DMS53 treated with DMSO at 0.1 percent for 48 hours (cell line): Measurements from ENCODE around the gene RIMOC1.
"Not testable (repeated sequence)": the region's sequence is repeated elsewhere in the genome, so short reads cannot be mapped to it uniquely, and the experiment has no call there.

Experiments
- DNase-seq: peaks from one replicate; lab custom pipeline; 2025; ENCODE audit not compliant: unreplicated experiment; lab: John Stamatoyannopoulos, UW

The RIMOC1 gene

GRCh38 chr5:41885286-41885685 lies 18.9 kb upstream of the RIMOC1 start:
- DNase-seq = no peak

GRCh38 chr5:41891066-41891707 lies 13.0 kb upstream of the RIMOC1 start:
- DNase-seq = no peak

- DNase-seq = no peak
These were observed 12.1 kb upstream of the RIMOC1 start for GRCh38 chr5:41892031-41892430.

- no peak for DNase-seq
These were observed 10.9 kb upstream of the RIMOC1 start for GRCh38 chr5:41893074-41893851.

- no peak for DNase-seq
These were observed 7.9 kb upstream of the RIMOC1 start for GRCh38 chr5:41896230-41896629.

- no peak for DNase-seq
These were observed 707 bp upstream of the RIMOC1 start for GRCh38 chr5:41903382-41903891.

- DNase-seq = no peak
These were observed 2.0 kb downstream of the RIMOC1 start for GRCh38 chr5:41906151-41906550.

- no peak for DNase-seq
These were observed 4.4 kb downstream of the RIMOC1 start for GRCh38 chr5:41908374-41909079.

- no peak for DNase-seq
These were observed 14.0 kb downstream of the RIMOC1 start for GRCh38 chr5:41918105-41918504.

GRCh38 chr5:41921166-41921565 lies 17.0 kb downstream of the RIMOC1 start:
- no peak for DNase-seq

GRCh38 chr5:41921874-41922273 lies 17.7 kb downstream of the RIMOC1 start:
- DNase-seq = no peak

- DNase-seq = no peak
These were observed 20.4 kb downstream of the RIMOC1 start for GRCh38 chr5:41924526-41924871.

GRCh38 chr5:41924872-41925554 lies 20.9 kb downstream of the RIMOC1 start, which contains the start of gene FBXO4:
FBXO4 (plus strand) TSS chr5:41925281; CDS start chr5:41925310, 29 bp downstream.
- DNase-seq = peak; percentile 72

GRCh38 chr5:41925555-41925951 lies 21.4 kb downstream of the RIMOC1 start:
- no peak for DNase-seq

GRCh38 chr5:41927604-41928003 lies 23.5 kb downstream of the RIMOC1 start:
- DNase-seq = no peak

GRCh38 chr5:41929035-41929434 lies 24.9 kb downstream of the RIMOC1 start:
- DNase-seq = no peak

- DNase-seq = no peak
These were observed 28.6 kb downstream of the RIMOC1 start for GRCh38 chr5:41932770-41933169.

GRCh38 chr5:41935544-41935943 lies 31.4 kb downstream of the RIMOC1 start:
- DNase-seq = no peak

- no peak for DNase-seq
These were observed 36.5 kb downstream of the RIMOC1 start for GRCh38 chr5:41940641-41941040.

- DNase-seq = not testable (repeated sequence)
These were observed 41.3 kb downstream of the RIMOC1 start for GRCh38 chr5:41945332-41945955.

GRCh38 chr5:41951224-41951623 lies 47.1 kb downstream of the RIMOC1 start:
- no peak for DNase-seq
